Head of caudate nucleus (tissue), 42 donors: ENCODE results near the gene ING4.
"Not testable (repeated sequence)": the region's sequence is repeated elsewhere in the genome, so short reads cannot be mapped to it uniquely, and the experiment has no call there.

Experiments used
- DNase-seq, 42 donors: peaks; one replicate each; pipeline versions ENCODE4 v3.0.0 to v3.0.0-alpha.2; 2020 to 2021; ENCODE audit warnings: mixed read lengths in 7 of 42
- intact Hi-C: fragments of 100-400 bp; cut with DNase I; formaldehyde crosslinking; loops from one replicate; pipeline ENCODE4 v1.15.0; 2022

Gene ING4

DNA sequence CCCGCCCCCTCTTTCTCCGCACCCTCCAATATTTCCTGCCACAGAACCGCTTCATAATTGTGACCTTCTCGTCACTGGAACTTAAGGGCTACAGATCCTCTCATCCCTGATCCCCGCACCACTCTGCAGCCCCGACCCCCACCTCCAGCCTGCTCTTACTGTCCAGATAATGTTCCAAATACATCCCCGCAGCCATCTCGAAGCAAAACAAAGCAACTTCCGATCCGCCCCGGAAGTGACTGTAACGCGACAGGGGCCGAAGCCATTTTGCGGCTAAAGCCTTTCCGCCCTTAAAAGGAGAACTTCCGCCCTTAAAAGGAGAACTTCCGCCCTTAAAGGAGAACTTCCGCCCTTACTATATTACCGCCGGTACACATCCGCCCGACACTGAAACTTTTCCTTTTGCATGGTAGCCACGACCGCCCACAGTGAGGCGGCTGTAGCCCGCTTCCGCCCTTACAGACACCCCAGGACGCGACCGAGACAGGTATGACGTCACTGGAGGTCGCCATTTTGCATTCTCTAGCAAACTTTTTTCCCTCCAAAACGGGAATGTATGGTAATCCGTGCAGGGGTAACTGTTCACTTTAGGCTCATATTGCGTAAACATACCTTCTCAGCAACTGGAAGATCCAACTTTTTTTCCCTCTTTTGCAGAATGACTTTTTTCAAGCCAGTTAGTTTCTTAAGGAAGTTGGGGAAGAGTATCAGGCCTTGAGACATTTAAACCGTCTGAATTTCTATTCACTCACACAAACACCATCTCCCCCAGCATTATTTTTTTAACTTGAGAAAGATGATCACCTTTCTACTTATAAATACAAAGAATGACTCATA, at the start of gene ING4:
Gene ING4 (minus strand): TSS at position 214 of the 837 bp plus-strand sequence. CDS start 18 bp downstream, at position 196.
- intact Hi-C loops = loop anchor here (1.0 to 5.0 kb wide), 3 partner anchors 26 to 60 kb away; partner anchors contain the start of gene ZNF384
- DNase-seq = peak; percentile 93 to 100 (median 98)

- intact Hi-C loops = no loop called here
- no peak for DNase-seq
Measured at GRCh38 chr12:6708960-6709394, 46.1 kb upstream of the ING4 start.

- intact Hi-C loops, DNase-seq: not testable (repeated sequence)
Measured at GRCh38 chr12:6708351-6708750, 45.4 kb upstream of the ING4 start.

DNA sequence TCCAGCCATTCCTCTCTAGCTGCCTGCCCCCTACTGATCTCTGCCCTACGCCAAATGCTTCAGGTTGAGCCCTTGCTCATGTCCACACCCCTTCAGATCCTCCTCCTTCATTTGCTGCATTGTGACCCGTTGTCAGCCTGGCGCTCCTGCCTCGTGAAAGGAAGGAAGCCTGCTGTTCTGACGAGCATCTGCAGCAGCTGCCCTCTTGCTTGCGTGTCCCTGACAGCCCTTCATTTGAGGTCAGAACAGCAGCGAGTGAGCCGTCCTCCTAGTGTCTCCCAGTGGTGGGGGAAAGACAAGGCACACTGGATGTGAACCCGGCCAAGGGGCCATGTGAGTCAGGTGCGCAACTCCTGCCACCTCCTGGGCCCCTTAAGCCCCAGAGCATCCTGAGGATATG, 40.7 kb upstream of the ING4 start:
- DNase-seq = no peak
- intact Hi-C loops = no loop called here

- no peak for DNase-seq
- intact Hi-C loops = no loop called here
Measured at GRCh38 chr12:6701078-6701768, 38.3 kb upstream of the ING4 start.

DNA sequence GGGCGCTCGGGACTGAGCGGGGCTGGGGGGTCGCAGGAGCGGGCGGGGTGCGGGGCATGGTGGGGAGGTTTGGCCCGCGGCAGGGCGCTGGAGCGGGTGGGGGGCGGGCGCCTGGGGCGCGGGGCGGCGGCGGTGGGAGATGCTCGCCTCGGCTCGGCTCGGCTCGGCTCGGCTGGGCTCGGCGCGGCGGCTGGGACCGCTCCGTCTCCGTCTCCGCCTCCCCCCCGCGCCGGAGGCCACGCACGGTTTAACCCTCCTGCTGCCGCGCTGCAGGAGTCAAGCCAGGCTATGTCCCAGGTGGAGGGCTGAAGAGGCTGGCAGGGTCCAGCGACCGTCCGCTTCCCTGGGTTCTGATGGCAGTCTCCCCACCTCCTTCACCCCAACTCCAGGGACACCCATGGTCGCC, 37.7 kb upstream of the ING4 start, which contains the start of gene PIANP:
Gene PIANP (minus strand): TSS at position 170 of the 406 bp plus-strand sequence. CDS start 2,754 bp downstream, outside the sequence.
- intact Hi-C loops = no loop called here
- DNase-seq = peak in 41 of 42 donors; percentile 12 to 83 (median 66)

DNA sequence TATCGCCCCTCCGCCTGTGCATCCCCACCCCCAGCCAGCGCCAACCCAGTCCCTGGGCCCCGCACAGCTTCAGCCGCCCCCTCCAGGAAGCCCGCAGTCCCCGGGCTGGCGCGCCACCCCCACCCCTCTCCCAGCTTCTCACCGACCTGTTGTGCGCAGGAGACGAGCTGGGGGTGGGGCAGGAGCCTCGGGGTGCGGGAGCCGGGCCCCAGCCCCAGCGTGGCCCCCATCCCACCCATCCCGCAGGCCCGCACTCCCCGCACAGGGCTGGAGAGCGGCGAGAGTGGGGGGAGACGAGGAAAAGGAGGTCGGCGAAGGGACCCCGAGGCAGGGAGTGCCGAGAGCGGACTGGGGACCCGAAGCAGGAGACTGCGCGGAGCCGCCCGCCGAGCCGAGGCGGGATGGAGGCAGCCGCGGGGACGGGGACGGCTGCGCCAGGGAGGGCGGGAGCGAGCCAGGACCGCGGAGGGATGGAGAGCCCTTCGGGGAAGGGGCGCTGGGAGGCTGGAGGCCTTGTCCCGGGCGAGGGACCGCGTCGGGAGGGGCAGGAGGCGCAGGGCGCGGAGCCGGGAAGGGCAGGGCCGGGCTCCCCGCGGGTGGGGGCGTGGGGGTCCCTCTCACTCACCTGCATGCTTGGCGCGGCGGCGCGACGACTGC, 37.2 kb upstream of the ING4 start:
- intact Hi-C loops = no loop called here
- peak in 40 of 42 donors; percentile 10 to 76 (median 50) for DNase-seq

DNA sequence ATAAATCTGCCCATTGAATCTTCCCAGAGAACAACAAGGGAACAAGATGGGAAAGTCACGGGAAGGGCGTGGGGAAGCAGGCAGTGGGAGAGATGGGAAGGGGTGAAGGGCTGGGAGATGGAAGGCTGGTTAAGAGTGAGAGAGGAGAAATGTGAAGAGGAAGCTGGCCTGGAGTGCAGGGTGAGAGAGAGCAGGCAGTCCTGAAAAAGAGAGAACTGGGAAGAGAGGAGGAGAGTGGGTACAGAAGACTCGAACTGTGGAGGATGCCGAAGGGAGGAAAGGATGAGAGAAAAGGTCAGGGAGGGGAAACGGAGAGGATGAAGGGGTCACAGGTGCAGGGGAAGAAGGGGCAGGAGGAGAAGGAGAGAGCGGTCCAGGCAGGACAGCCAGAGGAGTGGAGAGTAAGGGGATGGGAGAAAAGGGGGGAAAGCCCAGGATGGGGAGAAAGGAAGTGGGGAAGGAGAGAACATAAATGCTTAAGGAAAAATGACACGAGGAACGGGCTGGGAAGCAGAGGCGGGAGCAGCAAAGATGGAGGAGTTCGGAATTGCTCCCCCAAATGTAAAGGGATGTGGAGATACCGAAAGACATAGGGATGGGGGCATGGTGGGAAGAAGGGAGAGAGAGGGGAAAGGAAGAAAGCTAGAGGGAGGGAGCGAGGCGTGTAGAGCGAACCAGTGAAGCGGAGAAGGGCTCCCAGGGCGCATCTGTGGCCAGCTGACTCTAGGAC, 36.5 kb upstream of the ING4 start:
- intact Hi-C loops = no loop called here
- DNase-seq = no peak

DNA sequence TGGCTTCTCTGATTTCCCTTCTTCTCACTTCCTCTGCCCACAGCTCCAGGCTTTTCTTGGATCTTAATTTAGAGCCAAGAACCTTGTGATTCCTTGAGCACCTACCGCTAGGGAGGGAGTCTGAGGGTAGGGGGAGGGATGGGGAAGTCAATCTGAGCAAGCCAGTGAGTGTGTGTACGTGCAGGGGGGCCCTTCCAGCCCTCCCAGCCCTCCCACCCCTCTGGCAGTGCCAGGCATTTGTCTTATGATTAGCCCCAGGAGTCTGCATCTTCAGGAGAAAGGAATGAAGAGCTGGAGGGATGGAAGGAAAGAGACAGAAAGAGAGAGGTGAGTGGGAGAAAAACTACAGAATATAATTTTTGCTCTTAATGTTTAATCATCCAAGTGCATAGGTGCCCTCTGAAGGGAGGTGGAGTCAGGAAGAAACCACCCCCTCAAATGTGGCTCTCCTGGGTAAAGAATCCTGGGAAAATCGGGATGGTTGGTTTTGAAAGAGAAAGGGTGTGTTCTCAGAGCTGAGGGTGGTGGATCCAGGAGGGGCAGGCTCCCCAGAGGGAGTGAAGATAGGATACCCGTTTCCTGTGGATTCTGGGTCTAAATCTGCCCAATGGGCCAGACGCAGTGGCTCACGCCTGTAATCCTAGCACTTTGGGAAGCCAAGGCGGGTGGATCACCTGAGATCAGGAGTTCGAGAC, 35.6 kb upstream of the ING4 start:
- intact Hi-C loops = no loop called here
- peak in 30 of 42 donors; percentile 2 to 83 (median 50) for DNase-seq

- intact Hi-C loops = no loop called here
- peak in 19 of 42 donors; percentile 6 to 62 (median 30) for DNase-seq
Measured at GRCh38 chr12:6697584-6698351, 34.8 kb upstream of the ING4 start.

- DNase-seq = no peak
- intact Hi-C loops = no loop called here
Measured at GRCh38 chr12:6696690-6697583, 34.0 kb upstream of the ING4 start.

DNA sequence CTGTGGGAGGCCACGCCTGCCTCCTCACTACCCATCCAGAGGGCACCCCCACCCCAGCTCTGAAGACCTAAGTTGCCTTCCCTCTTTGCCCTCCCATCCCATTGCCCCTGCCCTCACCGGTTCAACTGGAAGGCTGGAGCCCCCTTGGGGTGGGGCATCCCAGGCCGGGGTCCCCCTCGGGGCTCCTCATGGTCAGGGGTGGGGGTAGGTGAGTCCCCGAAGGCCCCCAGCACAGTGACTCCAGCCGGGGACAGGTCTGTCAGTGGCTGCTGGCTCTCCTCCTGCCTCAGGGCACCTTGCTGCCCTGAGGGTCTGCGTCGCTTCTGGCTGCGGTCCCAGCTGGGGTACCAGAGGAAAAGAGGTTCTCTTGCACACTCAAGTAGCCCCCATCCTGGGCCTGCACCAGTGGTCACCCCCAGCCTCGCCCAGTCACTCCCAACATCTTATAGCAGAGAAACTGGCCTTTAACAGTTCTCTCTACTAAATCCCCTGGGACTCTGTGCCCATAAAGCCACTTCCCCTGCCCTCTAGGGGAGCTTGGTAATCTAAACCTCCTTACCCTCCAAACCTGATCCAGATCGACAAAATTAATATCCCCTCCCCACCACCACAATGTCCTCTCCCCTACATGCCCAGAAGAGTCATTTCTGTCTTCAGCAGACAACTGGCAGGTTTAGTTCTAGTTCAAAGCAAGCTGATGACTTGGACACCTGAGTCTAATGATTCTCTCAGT, 32.6 kb upstream of the ING4 start:
- intact Hi-C loops = no loop called here
- DNase-seq = no peak

DNA sequence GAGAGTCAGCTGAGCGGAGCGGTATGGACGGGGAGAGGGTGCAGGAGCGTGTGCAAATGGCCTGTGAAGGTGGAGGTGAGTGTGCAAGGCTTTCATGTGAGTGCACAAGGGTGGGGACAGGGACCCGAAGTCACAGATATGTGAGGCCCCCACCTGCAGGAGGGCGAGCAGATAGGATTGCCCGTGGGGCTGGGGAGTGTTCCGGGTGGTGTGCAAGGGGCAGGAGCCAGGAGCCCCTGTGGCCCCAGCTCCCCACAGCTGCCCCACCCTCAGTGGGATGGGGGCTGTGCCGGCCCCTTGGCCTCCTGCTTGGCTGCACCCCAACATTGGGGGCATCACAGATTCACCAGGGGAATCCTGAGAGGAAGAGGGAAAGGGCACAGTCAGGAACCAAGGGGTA, 31.8 kb upstream of the ING4 start:
- intact Hi-C loops = no loop called here
- DNase-seq = no peak

DNA sequence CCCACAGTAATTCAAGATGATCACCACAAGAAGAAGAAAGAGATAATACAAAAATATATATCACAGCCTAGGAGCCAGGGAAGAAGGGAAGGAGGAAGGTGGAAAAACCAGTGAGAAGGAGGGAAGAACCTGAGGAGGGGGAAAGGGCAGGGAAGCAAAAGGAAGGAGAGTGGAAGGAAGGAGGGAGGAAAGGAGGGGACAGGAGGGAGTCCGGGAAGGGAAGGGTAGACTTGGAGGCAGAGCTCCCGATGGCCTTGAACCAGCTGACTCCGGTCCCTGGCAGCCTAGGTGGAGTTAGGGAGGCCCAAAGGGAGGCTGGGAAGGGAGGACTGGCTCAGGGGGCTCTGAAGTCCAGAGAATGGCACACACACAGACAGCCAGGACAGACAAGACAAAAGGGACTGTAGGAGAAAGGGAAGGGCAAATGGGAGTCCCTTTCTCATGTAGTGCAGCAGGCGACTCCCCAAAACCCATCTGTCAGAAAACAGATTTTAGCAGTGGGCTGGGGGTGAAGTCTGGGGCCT, 31.0 kb upstream of the ING4 start:
- DNase-seq = no peak
- intact Hi-C loops = no loop called here

GRCh38 chr12:6692888-6693287, 30.0 kb upstream of the ING4 start:
- DNase-seq = peak in 17 of 42 donors; percentile 13 to 65 (median 34)
- intact Hi-C loops = no loop called here

DNA sequence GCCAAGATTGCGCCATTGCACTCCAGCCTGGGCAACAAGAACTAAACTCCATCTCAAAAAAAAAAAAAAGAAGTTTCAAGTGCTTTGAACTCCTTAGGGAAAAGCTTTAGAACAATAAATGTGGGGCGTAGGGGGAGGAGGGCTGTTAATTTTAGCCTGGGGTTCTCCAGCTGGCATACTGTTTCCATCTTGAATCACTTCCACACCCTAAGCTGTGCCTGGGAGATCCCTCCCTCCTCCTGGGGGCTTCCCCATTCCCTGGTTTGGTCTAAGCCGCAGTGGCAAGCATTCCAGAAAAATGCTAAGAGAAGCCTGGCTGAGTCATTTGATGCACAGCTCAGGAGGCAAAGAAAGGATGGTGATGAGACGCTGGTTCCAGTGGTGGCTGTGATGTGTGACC, 28.6 kb upstream of the ING4 start:
- DNase-seq = peak in 7 of 42 donors; percentile 11 to 48 (median 27)
- intact Hi-C loops = no loop called here
